ENCODE data around the gene NEAT1. TPM values are rescaled to one million over a fixed set of nuclear protein-coding genes. Genes with fewer than 3 reads are reported as not detected.

NEAT1 gene
- total and polyA plus RNA-seq, 9 of the 15 experiments (the other 6 are each of a cell fraction or from before 2014, with no cell fraction given), result 20.1 to 389 (median 62.8) TPM

- 0 out of 2 replicates have a peak, but pooled peaks have one; percentile 1 for TF ChIP-seq ZFP1 (CRISPR knock-in tag; IDR thresholded peaks at IDR 0.05)
- peak; percentile 64 for TF ChIP-seq POLR2B (IDR thresholded peaks at IDR 0.05; ENCODE audit: low read depth, partially characterized antibody)
- peak; percentile 59 for TF ChIP-seq CHD7 (IDR thresholded peaks at IDR 0.05; ENCODE audit: low read depth, low read length)
- TF ChIP-seq NONO (IDR thresholded peaks at IDR 0.05; ENCODE audit: low read depth in 2 of 2, low read length in 1 of 2), result peak in 1 of 2 experiments; percentile 85; a peak in 2 of 4 replicates
- no peak for TF ChIP-seq DMBX1 (CRISPR knock-in tag; IDR thresholded peaks at IDR 0.05; ENCODE audit: borderline replicate concordance)
- 0 out of 2 replicates have a peak, but pooled peaks have one; percentile 15 for TF ChIP-seq AFF4 (CRISPR knock-in tag; IDR thresholded peaks at IDR 0.05)
- TF ChIP-seq PCBP1 (IDR thresholded peaks at IDR 0.05; ENCODE audit: low read depth, low read length, poor library complexity, severe bottlenecking), result no peak
- peak; percentile 77 for TF ChIP-seq PTBP1 (IDR thresholded peaks at IDR 0.05; ENCODE audit: low read depth, low read length)
- 0 out of 2 replicates have a peak, but pooled peaks have one; percentile 5 for TF ChIP-seq FOXO4 (CRISPR knock-in tag; IDR thresholded peaks at IDR 0.05)
- no peak for TF ChIP-seq IFI16 (CRISPR knock-in tag; IDR thresholded peaks at IDR 0.05)
Measured at GRCh38 chr11:65429724-65430405, 7.3 kb downstream of the NEAT1 start (continued).

All from K562 (cell line).